Subcutaneous adipose tissue (tissue), 4 donors: ENCODE measurements around the gene ARFGAP3. TPM values are rescaled to one million over a fixed set of nuclear protein-coding genes. Genes with fewer than 3 reads are reported as not detected.

Source experiments
- CTCF ChIP-seq: fragments of 450-650 bp; IDR thresholded peaks from one replicate; pipeline ENCODE4 v1.5.1; 2016; ENCODE audit warnings: low read depth, mild to moderate bottlenecking, control low read depth, antibody characterized with exemption, moderate library complexity
- total RNA-seq, 4 donors: library from RNA; depleted of rRNA; stranded (reverse); fragments of >200 nt; gene quantifications; one replicate each; pipeline ENCODE4 v1.1.0, GENCODE V29; 2016

Gene ARFGAP3
- total RNA-seq, 4 donors from 2014 or later = 31.8 to 72.1 (median 50.8) TPM

- no peak for TF ChIP-seq CTCF
These were observed 86.7 kb downstream of the ARFGAP3 start for GRCh38 chr22:42770448-42770726.

DNA sequence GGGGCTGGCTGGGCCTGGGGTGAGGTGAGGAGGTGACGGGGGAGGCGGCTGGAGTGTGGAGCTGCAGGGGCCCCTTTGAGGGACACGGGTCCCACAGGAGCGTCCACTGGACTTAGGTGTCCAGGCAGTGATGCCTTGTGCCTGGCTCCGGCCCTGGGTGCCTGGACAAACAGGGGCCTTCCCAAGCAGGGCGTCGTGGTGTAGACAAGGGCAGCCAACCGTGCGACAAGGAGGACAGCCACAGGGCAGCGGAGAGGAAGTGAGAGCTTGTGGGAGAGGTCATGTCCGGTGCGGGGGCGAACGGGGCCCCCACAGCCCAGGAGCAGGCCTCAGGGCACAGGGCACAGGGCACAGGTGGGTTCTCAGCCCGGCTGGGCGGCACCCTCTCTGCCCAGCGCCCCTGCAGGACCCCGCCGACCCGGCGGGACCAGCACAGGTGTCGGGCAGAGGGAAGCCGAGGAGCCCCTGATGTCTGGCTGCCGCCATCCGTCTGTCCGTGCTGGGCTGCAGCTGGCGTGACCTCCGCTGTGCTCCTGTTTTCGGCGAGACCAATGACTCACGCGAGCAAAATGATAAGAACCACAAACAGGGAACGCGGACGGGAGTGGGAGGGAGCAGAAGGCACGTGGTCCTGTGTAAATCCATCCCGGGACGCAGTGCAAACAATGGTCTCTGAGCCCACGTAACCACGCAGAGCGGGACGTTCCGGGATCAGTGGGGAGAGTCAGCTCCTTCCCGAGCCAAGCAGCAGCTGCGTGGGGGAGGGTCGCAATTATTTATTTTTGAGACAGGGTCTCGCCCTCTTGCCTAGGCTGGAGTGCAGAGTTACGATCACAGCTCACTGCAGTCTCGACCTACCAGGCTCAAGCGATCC is 87.3 kb downstream of the ARFGAP3 start:
- no peak for TF ChIP-seq CTCF

DNA sequence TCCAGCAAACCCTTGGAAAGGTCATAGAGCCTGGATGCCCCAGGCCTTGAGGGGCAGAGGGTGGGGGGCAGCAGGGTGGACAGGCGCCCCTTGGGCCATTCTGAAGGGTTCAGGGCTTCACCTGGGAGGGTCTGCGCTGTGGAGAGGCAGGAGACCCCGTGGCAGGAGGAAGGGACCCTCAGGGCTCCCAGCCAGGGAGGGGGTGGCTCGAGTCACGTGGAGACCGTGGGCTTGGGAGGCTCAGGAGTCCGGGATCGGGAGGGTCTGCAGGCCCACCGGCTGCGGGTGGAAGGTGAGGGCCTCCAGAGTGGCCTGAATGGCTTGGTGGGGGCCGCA is 87.9 kb downstream of the ARFGAP3 start:
- TF ChIP-seq CTCF = no peak

- no peak for TF ChIP-seq CTCF
These were observed 88.6 kb downstream of the ARFGAP3 start for GRCh38 chr22:42768385-42769035.

DNA sequence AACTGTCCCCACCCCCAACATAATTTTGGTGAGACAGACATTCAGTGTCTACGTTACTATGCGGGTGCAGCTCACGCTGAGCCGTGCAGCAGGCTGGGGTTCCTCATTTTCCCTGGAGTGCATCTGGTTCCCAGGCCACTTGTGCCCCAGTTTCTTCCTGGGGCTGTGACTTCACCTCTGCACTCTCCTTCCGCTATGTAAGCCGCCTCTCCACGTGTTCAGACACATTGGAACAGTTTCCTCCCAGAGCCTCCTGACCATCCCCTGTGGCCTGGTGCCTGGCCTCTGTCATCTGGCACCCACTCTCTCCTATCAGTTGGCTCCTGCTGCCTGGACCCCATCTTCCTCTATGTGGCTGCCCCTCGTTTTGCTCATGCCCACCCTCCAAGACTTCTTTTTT is 90.2 kb downstream of the ARFGAP3 start:
- no peak for TF ChIP-seq CTCF

DNA sequence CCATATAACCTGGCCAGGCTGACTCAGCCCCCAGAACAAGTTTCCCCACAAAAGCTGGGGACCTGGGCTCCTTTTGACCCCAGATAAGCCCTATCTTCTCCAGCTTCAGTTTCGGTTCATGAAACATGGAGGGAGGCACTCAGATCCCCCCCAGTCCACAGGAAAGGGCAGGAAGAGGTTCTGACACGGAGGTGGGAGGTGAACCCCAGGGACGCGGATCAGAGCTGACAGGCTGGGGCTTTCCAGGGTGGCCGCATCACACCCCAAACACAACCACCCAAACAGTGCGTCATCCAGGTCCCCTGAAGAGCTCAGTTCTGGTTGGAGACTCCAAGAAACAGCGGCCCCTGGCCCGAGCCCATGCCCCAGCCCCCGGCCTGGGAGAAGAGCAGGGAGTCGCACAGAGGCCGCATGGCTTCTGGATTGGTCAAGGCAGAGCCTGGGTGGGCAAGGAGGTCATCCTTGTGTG is 92.1 kb downstream of the ARFGAP3 start:
- no peak for TF ChIP-seq CTCF

DNA sequence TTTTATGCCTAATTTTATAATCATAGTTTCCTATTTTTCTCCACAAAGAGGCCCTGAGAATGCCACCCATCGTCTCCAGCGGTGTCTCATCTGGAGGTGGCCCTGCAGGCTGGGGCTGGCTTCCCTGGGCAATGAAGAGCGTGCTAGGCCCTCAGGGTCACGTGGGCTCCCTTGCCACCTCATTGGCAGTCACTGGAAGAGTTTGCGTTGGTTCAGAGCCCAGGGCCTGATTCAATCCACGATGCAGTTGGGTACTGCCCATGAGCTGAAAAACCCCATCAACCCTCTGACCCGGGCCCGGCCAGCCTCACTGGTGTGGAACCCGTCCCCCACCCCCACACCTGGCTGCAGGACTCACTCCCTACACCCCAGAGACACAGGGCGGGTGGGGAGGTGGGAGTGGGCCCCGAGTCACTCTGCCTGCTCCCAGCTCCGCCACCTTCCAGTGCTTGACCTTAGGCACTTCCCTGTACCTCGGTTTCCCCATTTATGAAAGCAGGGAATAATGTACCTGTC is 93.0 kb downstream of the ARFGAP3 start:
- TF ChIP-seq CTCF = no peak
